Subcutaneous adipose tissue (tissue), 4 donors: ENCODE data around the gene KRTAP4-5. TPM values are rescaled to one million over a fixed set of nuclear protein-coding genes. Genes with fewer than 3 reads are reported as not detected.
"Not testable (repeated sequence)": the region's sequence is repeated elsewhere in the genome, so short reads cannot be mapped to it uniquely, and the experiment has no call there.

Experiments used
- total RNA-seq, 4 donors: library from RNA; depleted of rRNA; stranded (reverse); fragments of >200 nt; gene quantifications; one replicate each; pipeline ENCODE4 v1.1.0, GENCODE V29; 2016
- TF ChIP-seq, protein P1 (sequence below): fragments of 450-650 bp; IDR thresholded peaks from one replicate; pipeline ENCODE4 v1.5.1; 2016; ENCODE audit warnings: low read depth, mild to moderate bottlenecking, control low read depth, antibody characterized with exemption, moderate library complexity

The KRTAP4-5 gene
- total RNA-seq: not detected

DNA sequence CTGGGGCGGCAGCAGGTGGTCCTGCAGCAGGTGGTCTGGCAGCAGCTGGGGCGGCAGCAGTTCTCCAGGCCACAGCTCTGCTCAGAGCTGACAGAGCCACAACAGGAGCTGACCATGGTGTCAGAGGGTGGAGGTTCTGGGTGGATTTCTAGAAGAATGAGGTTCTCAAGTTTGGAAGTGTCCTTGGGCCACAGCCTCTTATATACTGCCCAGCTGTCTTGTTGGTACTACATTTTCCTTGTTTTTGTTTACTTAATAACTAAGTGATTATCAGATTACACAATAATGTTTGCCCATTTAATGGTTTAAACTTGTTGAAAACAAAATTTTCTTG is at the start of gene KRTAP4-5:
TSS of gene KRTAP4-5 (minus strand) at position 174 of the 334 bp plus-strand sequence. CDS start at position 116, 58 bp downstream.
- TF ChIP-seq, protein P1, sequence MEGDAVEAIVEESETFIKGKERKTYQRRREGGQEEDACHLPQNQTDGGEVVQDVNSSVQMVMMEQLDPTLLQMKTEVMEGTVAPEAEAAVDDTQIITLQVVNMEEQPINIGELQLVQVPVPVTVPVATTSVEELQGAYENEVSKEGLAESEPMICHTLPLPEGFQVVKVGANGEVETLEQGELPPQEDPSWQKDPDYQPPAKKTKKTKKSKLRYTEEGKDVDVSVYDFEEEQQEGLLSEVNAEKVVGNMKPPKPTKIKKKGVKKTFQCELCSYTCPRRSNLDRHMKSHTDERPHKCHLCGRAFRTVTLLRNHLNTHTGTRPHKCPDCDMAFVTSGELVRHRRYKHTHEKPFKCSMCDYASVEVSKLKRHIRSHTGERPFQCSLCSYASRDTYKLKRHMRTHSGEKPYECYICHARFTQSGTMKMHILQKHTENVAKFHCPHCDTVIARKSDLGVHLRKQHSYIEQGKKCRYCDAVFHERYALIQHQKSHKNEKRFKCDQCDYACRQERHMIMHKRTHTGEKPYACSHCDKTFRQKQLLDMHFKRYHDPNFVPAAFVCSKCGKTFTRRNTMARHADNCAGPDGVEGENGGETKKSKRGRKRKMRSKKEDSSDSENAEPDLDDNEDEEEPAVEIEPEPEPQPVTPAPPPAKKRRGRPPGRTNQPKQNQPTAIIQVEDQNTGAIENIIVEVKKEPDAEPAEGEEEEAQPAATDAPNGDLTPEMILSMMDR: no peak

DNA sequence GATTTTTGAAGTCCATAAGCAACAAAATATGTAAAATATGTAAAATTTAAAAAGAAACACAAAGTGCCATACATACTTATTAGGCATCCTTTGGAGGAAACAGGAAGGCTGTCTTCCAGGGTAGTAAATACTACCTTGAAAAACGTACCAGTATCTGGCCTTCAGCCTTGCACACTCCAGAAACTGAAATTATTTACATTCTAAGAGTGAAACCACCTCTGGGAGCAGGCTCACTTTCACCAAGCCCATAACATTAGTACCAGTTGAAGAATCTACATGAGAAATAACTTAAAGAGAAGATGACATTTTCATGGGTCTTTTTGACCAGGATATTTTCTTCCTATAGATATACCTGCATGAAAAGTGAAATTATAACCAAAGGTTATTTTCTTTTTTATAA is 46.4 kb upstream of the KRTAP4-5 start:
- TF ChIP-seq, protein P1: no peak

DNA sequence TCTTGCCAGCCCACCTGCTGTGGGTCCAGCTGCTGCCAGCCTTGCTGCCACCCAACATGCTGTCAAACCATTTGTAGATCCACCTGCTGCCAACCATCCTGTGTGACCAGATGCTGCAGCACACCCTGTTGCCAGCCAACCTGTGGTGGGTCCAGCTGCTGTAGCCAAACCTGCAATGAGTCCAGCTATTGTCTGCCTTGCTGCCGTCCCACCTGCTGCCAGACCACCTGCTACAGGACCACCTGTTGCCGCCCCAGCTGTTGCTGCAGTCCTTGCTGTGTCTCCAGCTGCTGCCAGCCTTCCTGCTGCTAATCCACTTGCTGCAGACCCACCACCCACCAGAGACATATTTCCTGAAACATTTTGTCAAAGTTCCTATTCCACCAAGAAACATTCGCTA is 40.7 kb upstream of the KRTAP4-5 start:
- TF ChIP-seq, protein P1: no peak

DNA sequence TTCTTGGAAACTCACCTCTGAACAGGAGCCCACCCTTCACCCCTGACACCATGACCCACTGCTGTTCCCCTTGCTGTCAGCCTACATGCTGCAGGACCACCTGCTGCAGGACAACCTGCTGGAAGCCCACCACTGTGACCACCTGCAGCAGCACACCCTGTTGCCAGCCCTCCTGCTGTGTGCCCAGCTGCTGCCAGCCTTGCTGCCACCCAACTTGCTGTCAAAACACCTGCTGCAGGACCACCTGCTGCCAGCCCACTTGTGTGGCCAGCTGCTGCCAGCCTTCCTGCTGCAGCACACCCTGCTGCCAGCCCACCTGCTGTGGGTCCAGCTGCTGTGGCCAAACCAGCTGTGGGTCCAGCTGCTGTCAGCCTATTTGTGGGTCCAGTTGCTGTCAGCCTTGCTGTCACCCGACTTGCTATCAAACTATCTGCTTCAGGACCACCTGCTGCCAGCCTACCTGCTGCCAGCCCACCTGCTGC is 40.3 kb upstream of the KRTAP4-5 start, which contains the start of gene KRTAP9-1:
TSS of gene KRTAP9-1 (plus strand) at position 51 of the 482 bp plus-strand sequence. CDS start at position 51, 0 bp downstream.
- TF ChIP-seq, protein P1: not testable (repeated sequence)

DNA sequence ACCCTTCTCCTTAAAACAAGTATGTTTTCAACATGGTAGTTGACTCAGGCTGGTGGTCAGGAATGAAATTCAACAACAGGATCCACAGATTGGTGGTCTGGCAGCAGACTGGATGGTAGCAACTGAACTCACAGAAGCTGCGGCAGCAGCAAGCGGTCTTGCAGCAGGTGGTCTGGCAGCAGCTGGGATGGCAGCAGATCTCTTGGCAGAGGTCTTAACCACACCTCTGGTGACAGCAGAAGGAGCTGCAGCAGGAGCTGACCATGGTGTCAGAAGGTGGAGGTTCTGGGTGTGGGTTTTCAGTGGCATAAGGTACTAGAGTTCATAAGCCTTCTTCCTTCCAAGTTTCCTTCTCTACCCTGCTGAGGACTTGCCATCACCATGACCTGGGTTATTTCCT is 37.2 kb upstream of the KRTAP4-5 start:
- TF ChIP-seq, protein P1: no peak

DNA sequence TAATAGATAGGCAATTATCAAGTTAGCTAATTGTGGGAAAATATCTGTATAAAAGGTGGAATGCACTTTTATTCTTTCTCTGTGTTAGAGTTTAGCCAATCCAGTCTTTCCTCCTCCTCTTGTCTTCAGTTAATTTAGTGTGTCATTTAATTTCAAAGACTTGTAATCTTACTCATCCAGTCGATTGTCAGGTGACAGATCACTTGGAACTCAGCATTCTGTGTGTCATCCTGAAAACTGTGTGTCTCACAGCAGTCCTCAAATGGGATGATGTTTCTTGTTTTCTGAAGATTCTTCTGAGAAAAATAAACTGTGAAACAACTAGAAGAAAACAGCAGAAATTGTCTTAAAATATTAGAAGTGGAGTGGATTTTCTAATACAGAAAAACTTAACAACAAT is 35.4 kb upstream of the KRTAP4-5 start:
- TF ChIP-seq, protein P1: no peak

DNA sequence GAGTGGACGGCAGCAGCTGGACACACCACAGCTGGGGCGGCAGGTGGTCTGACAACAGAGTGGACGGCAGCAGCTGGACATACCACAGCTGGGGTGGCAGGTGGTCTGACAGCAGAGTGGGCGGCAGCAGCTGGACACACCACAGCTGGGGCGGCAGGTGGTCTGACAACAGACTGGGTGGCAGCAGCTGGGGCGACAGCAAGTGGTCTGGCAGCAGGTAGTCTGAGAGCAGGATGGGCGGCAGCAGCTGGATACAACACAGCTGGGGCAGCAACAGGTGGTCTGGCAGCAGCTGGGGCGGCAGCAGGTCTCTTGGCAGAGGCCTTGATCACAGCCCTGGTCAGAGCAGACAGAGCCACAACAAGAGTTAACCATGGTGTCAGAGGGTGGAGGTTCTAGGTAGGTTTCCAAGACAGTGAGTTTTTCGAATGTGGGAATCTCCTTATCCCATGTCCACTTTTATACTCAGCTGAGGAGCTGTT is 34.9 kb upstream of the KRTAP4-5 start, which contains the start of gene KRTAP4-1:
TSS of gene KRTAP4-1 (minus strand) at position 432 of the 482 bp plus-strand sequence. CDS start at position 375, 57 bp downstream.
- TF ChIP-seq, protein P1: no peak
